Stimulated activated CD8-positive, alpha-beta memory T cell treated with anti-CD3 and anti-CD28 coated beads, Interleukin-2, amount 100 ng/mL, for 48 hours (primary cell): ENCODE measurements around the gene PLEKHA1.

Source experiments
- DNase-seq, 2 donors: peaks; one replicate each; pipeline ENCODE4 v3.0.0-alpha.2; 2020; ENCODE audit warnings: low read depth in 2 of 2

PLEKHA1 gene

GRCh38 chr10:122477436-122477835, 102.9 kb downstream of the PLEKHA1 start:
- DNase-seq: no peak

- no peak for DNase-seq
Observed at GRCh38 chr10:122478971-122479370, 104.5 kb downstream of the PLEKHA1 start.

GRCh38 chr10:122480146-122480833, 105.8 kb downstream of the PLEKHA1 start:
- DNase-seq: no peak

GRCh38 chr10:122481296-122482056, 107.0 kb downstream of the PLEKHA1 start:
- DNase-seq: no peak
